NB4 (cell line): ENCODE data around the gene CACNA2D3.

Experiments used
- CTCF ChIP-seq: IDR thresholded peaks from one replicate; pipeline ENCODE4 v1.5.1; 2012; ENCODE audit warnings: low read depth, low read length
- MYC ChIP-seq: IDR thresholded peaks from 2 replicates; pipeline ENCODE4 v1.6.1; 2011; ENCODE audit warnings: low read depth, low read length

GRCh38 chr3:54580453-54580852 is 458.1 kb downstream of the CACNA2D3 start:
- TF ChIP-seq CTCF (no peak), MYC (no peak)
